ENCODE measurements around the gene TNIK.

Gene TNIK

GRCh38 chr3:171177056-171177455 is 283.1 kb downstream of the TNIK start:
- no peak for DNase-seq (ENCODE audit: low spot score)
- in situ Hi-C loops (cut with MboI; ENCODE audit: low sequenced_read_pairs, unreplicated experiment), result no loop called here
- no peak for TF ChIP-seq CTCF (IDR thresholded peaks at IDR 0.05; ENCODE audit: borderline replicate concordance, control extremely low read depth, extremely low read depth, insufficient read depth, missing control alignments)

GRCh38 chr3:171176244-171176933 is 283.8 kb downstream of the TNIK start:
- no peak for DNase-seq (ENCODE audit: low spot score)
- in situ Hi-C loops (cut with MboI; ENCODE audit: low sequenced_read_pairs, unreplicated experiment), result no loop called here
- no peak for TF ChIP-seq CTCF (IDR thresholded peaks at IDR 0.05; ENCODE audit: borderline replicate concordance, control extremely low read depth, extremely low read depth, insufficient read depth, missing control alignments)

GRCh38 chr3:171175741-171176234 is 284.4 kb downstream of the TNIK start:
- in situ Hi-C loops (cut with MboI; ENCODE audit: low sequenced_read_pairs, unreplicated experiment), result no loop called here
- no peak for DNase-seq (ENCODE audit: low spot score)
- TF ChIP-seq CTCF (IDR thresholded peaks at IDR 0.05; ENCODE audit: borderline replicate concordance, control extremely low read depth, extremely low read depth, insufficient read depth, missing control alignments), result no peak

- in situ Hi-C loops (cut with MboI; ENCODE audit: low sequenced_read_pairs, unreplicated experiment), result no loop called here
- TF ChIP-seq CTCF (IDR thresholded peaks at IDR 0.05; ENCODE audit: borderline replicate concordance, control extremely low read depth, extremely low read depth, insufficient read depth, missing control alignments), result no peak
- no peak for DNase-seq (ENCODE audit: low spot score)
Measured at GRCh38 chr3:171173736-171174135, 286.5 kb downstream of the TNIK start.

- TF ChIP-seq CTCF (IDR thresholded peaks at IDR 0.05; ENCODE audit: borderline replicate concordance, control extremely low read depth, extremely low read depth, insufficient read depth, missing control alignments), result no peak
- in situ Hi-C loops (cut with MboI; ENCODE audit: low sequenced_read_pairs, unreplicated experiment), result no loop called here
- no peak for DNase-seq (ENCODE audit: low spot score)
Measured at GRCh38 chr3:171172070-171172469, 288.1 kb downstream of the TNIK start.

- no peak for TF ChIP-seq CTCF (IDR thresholded peaks at IDR 0.05; ENCODE audit: borderline replicate concordance, control extremely low read depth, extremely low read depth, insufficient read depth, missing control alignments)
- in situ Hi-C loops (cut with MboI; ENCODE audit: low sequenced_read_pairs, unreplicated experiment), result no loop called here
- no peak for DNase-seq (ENCODE audit: low spot score)
Measured at GRCh38 chr3:171169866-171170265, 290.3 kb downstream of the TNIK start.

All from GM13976 (cell line).